Measurements from ENCODE around the gene SQSTM1. TPM values are rescaled to one million over a fixed set of nuclear protein-coding genes. Genes with fewer than 3 reads are reported as not detected.

The SQSTM1 gene
- total RNA-seq (2014; rRNA removed; shearing (Covaris generic)), result 161 and 184 TPM in 2 replicates

- Histone ChIP-seq H3K4me3 (ENCODE audit: insufficient read depth, low read depth, low read length) (peak within 1 kb of the TSS; percentile 94), H3K36me3 (replicated peaks; ENCODE audit: control insufficient read depth, insufficient read depth, low read length) (peaks cover 27% of the 10 kb centered on the region), H3K27me3 (ENCODE audit: control insufficient read depth, insufficient read depth, low read length) (no peaks in the 10 kb centered on the region; the same call in 1 of the 2 replicates)
- DNase-seq, result peak; percentile 97
Observed at GRCh38 chr5:179820483-179821297, at the start of gene SQSTM1. TSS of gene SQSTM1 (plus strand) at chr5:179820905. CDS start at chr5:179820937, 32 bp downstream.

GRCh38 chr5:179771311-179771895 is 49.3 kb upstream of the SQSTM1 start:
- H3K4me3 ChIP-seq (ENCODE audit: insufficient read depth, low read depth, low read length), result no peak overlapping the region
- peaks cover 48% of the 10 kb centered on the region for H3K36me3 ChIP-seq (replicated peaks; ENCODE audit: control insufficient read depth, insufficient read depth, low read length)

GRCh38 chr5:179772351-179772750 is 48.4 kb upstream of the SQSTM1 start:
- Histone ChIP-seq H3K4me3 (ENCODE audit: insufficient read depth, low read depth, low read length) (no peak overlapping the region), H3K36me3 (replicated peaks; ENCODE audit: control insufficient read depth, insufficient read depth, low read length) (peaks cover 45% of the 10 kb centered on the region), H3K27me3 (ENCODE audit: control insufficient read depth, insufficient read depth, low read length) (no peaks in the 10 kb centered on the region)
- no peak for DNase-seq

More at GRCh38 chr5:179771311-179771895, 49.3 kb upstream of the SQSTM1 start:
- no peaks in the 10 kb centered on the region for H3K27me3 ChIP-seq (ENCODE audit: control insufficient read depth, insufficient read depth, low read length)
- no peak for DNase-seq

GRCh38 chr5:179773686-179774040 is 47.0 kb upstream of the SQSTM1 start:
- peaks cover 44% of the 10 kb centered on the region for H3K36me3 ChIP-seq (replicated peaks; ENCODE audit: control insufficient read depth, insufficient read depth, low read length)
- H3K27me3 ChIP-seq (ENCODE audit: control insufficient read depth, insufficient read depth, low read length), result no peaks in the 10 kb centered on the region
- no peak for DNase-seq
- H3K4me3 ChIP-seq (ENCODE audit: insufficient read depth, low read depth, low read length), result no peak overlapping the region

GRCh38 chr5:179774442-179774841 is 46.3 kb upstream of the SQSTM1 start:
- Histone ChIP-seq H3K36me3 (replicated peaks; ENCODE audit: control insufficient read depth, insufficient read depth, low read length) (peaks cover 38% of the 10 kb centered on the region), H3K27me3 (ENCODE audit: control insufficient read depth, insufficient read depth, low read length) (no peaks in the 10 kb centered on the region), H3K4me3 (ENCODE audit: insufficient read depth, low read depth, low read length) (no peak overlapping the region)
- no peak for DNase-seq

- H3K4me3 ChIP-seq (ENCODE audit: insufficient read depth, low read depth, low read length), result no peak overlapping the region
- no peak for DNase-seq
- peaks cover 29% of the 10 kb centered on the region for H3K36me3 ChIP-seq (replicated peaks; ENCODE audit: control insufficient read depth, insufficient read depth, low read length)
- H3K27me3 ChIP-seq (ENCODE audit: control insufficient read depth, insufficient read depth, low read length), result no peaks in the 10 kb centered on the region
Observed at GRCh38 chr5:179776411-179776938, 44.2 kb upstream of the SQSTM1 start.

GRCh38 chr5:179777456-179777855 is 43.2 kb upstream of the SQSTM1 start:
- no peaks in the 10 kb centered on the region for H3K27me3 ChIP-seq (ENCODE audit: control insufficient read depth, insufficient read depth, low read length)
- no peak for DNase-seq
- peaks cover 25% of the 10 kb centered on the region for H3K36me3 ChIP-seq (replicated peaks; ENCODE audit: control insufficient read depth, insufficient read depth, low read length)
- no peak overlapping the region for H3K4me3 ChIP-seq (ENCODE audit: insufficient read depth, low read depth, low read length)

GRCh38 chr5:179777909-179778308 is 42.8 kb upstream of the SQSTM1 start:
- Histone ChIP-seq H3K36me3 (replicated peaks; ENCODE audit: control insufficient read depth, insufficient read depth, low read length) (peaks cover 23% of the 10 kb centered on the region), H3K4me3 (ENCODE audit: insufficient read depth, low read depth, low read length) (no peak overlapping the region), H3K27me3 (ENCODE audit: control insufficient read depth, insufficient read depth, low read length) (no peaks in the 10 kb centered on the region)
- no peak for DNase-seq

GRCh38 chr5:179778591-179778990 is 42.1 kb upstream of the SQSTM1 start:
- no peak for DNase-seq
- Histone ChIP-seq H3K27me3 (ENCODE audit: control insufficient read depth, insufficient read depth, low read length) (no peaks in the 10 kb centered on the region), H3K4me3 (ENCODE audit: insufficient read depth, low read depth, low read length) (no peak overlapping the region), H3K36me3 (replicated peaks; ENCODE audit: control insufficient read depth, insufficient read depth, low read length) (peaks cover 19% of the 10 kb centered on the region)

GRCh38 chr5:179779826-179780225 is 40.9 kb upstream of the SQSTM1 start:
- Histone ChIP-seq H3K27me3 (ENCODE audit: control insufficient read depth, insufficient read depth, low read length) (no peaks in the 10 kb centered on the region), H3K4me3 (ENCODE audit: insufficient read depth, low read depth, low read length) (no peak overlapping the region), H3K36me3 (replicated peaks; ENCODE audit: control insufficient read depth, insufficient read depth, low read length) (peaks cover 12% of the 10 kb centered on the region)
- no peak for DNase-seq

- Histone ChIP-seq H3K4me3 (ENCODE audit: insufficient read depth, low read depth, low read length) (no peak overlapping the region), H3K36me3 (replicated peaks; ENCODE audit: control insufficient read depth, insufficient read depth, low read length) (peaks cover 11% of the 10 kb centered on the region), H3K27me3 (ENCODE audit: control insufficient read depth, insufficient read depth, low read length) (no peaks in the 10 kb centered on the region)
- no peak for DNase-seq
Observed at GRCh38 chr5:179780362-179780761, 40.3 kb upstream of the SQSTM1 start.

GRCh38 chr5:179781846-179782245 is 38.9 kb upstream of the SQSTM1 start:
- peaks cover 2% of the 10 kb centered on the region; the same call in 1 of the 2 replicates for H3K36me3 ChIP-seq (replicated peaks; ENCODE audit: control insufficient read depth, insufficient read depth, low read length)
- H3K27me3 ChIP-seq (ENCODE audit: control insufficient read depth, insufficient read depth, low read length), result no peaks in the 10 kb centered on the region
- no peak for DNase-seq
- no peak overlapping the region for H3K4me3 ChIP-seq (ENCODE audit: insufficient read depth, low read depth, low read length)

GRCh38 chr5:179783128-179783527 is 37.6 kb upstream of the SQSTM1 start:
- DNase-seq, result no peak

GRCh38 chr5:179786861-179787260 is 33.8 kb upstream of the SQSTM1 start:
- DNase-seq, result peak; percentile 46
- H3K27me3 ChIP-seq (ENCODE audit: control insufficient read depth, insufficient read depth, low read length), result no peaks in the 10 kb centered on the region
- H3K36me3 ChIP-seq (replicated peaks; ENCODE audit: control insufficient read depth, insufficient read depth, low read length), result no peaks in the 10 kb centered on the region

More at GRCh38 chr5:179783128-179783527, 37.6 kb upstream of the SQSTM1 start:
- H3K4me3 ChIP-seq (ENCODE audit: insufficient read depth, low read depth, low read length), result no peak overlapping the region
- H3K27me3 ChIP-seq (ENCODE audit: control insufficient read depth, insufficient read depth, low read length), result no peaks in the 10 kb centered on the region
- 0 out of 2 replicates have a peak, but pooled peaks cover 2% of the 10 kb centered on the region for H3K36me3 ChIP-seq (replicated peaks; ENCODE audit: control insufficient read depth, insufficient read depth, low read length)

More at GRCh38 chr5:179786861-179787260, 33.8 kb upstream of the SQSTM1 start:
- no peak overlapping the region for H3K4me3 ChIP-seq (ENCODE audit: insufficient read depth, low read depth, low read length)

All from H7 (cell line).